Mucosa of gallbladder (tissue), 1 donor: Measurements from ENCODE around the gene TMEM151B. TPM values are rescaled to one million over a fixed set of nuclear protein-coding genes. Genes with fewer than 3 reads are reported as not detected.
"Not testable (repeated sequence)": the region's sequence is repeated elsewhere in the genome, so short reads cannot be mapped to it uniquely, and the experiment has no call there.

Source experiments
- DNase-seq: peaks from one replicate; pipeline ENCODE4 v3.0.0-alpha.2; 2020; ENCODE audit warnings: low spot score
- total RNA-seq: library from RNA; stranded (reverse); gene quantifications from one replicate; pipeline ENCODE4 v1.2.1, GENCODE V29; 2021
- donor health status: DM: no; HTN: no; CAD: no.

TMEM151B gene
- 0.12 TPM for total RNA-seq

- no peak for DNase-seq
Observed at GRCh38 chr6:44269921-44270525, at the start of gene TMEM151B. Gene TMEM151B, plus strand, starts transcription at chr6:44270450. Its CDS starts 293 bp downstream, at chr6:44270743.

GRCh38 chr6:44220913-44221290, 49.3 kb upstream of the TMEM151B start:
- no peak for DNase-seq

- DNase-seq = peak; percentile 94
Observed at GRCh38 chr6:44221291-44221960, 48.8 kb upstream of the TMEM151B start.

- no peak for DNase-seq
Observed at GRCh38 chr6:44221961-44222335, 48.3 kb upstream of the TMEM151B start.

- DNase-seq = no peak
Observed at GRCh38 chr6:44222486-44223318, 47.5 kb upstream of the TMEM151B start.

- peak; percentile 69 for DNase-seq
Observed at GRCh38 chr6:44223319-44224028, 46.8 kb upstream of the TMEM151B start, which contains the start of gene SLC29A1. Gene SLC29A1, plus strand, starts transcription at chr6:44223595. Its CDS starts 3,719 bp downstream, at chr6:44227314.

GRCh38 chr6:44224029-44224964, 46.0 kb upstream of the TMEM151B start:
- DNase-seq = no peak

GRCh38 chr6:44224965-44225305, 45.3 kb upstream of the TMEM151B start:
- DNase-seq = no peak

GRCh38 chr6:44225579-44226325, 44.5 kb upstream of the TMEM151B start:
- DNase-seq = no peak

GRCh38 chr6:44226368-44227147, 43.7 kb upstream of the TMEM151B start:
- no peak for DNase-seq

- DNase-seq = no peak
Observed at GRCh38 chr6:44227148-44227793, 43.0 kb upstream of the TMEM151B start.

GRCh38 chr6:44228031-44228430, 42.2 kb upstream of the TMEM151B start:
- DNase-seq = no peak

- no peak for DNase-seq
Observed at GRCh38 chr6:44228433-44228832, 41.8 kb upstream of the TMEM151B start.

- DNase-seq = no peak
Observed at GRCh38 chr6:44228836-44229235, 41.4 kb upstream of the TMEM151B start.

GRCh38 chr6:44229376-44230033, 40.7 kb upstream of the TMEM151B start:
- DNase-seq = no peak

GRCh38 chr6:44230034-44230675, 40.1 kb upstream of the TMEM151B start:
- DNase-seq = no peak

GRCh38 chr6:44231426-44231825, 38.8 kb upstream of the TMEM151B start:
- not testable (repeated sequence) for DNase-seq
